Heart right ventricle (tissue), 16 donors: ENCODE measurements around the gene GSTA2. TPM values are rescaled to one million over a fixed set of nuclear protein-coding genes. Genes with fewer than 3 reads are reported as not detected.
A peak's percentile ranks its signal among the peaks of the same experiment; 100 is the strongest.
"Not testable (repeated sequence)": the region's sequence is repeated elsewhere in the genome, so short reads cannot be mapped to it uniquely, and the experiment has no call there.

ENCODE experiments used
- ATAC-seq, 8 donors: fragments of 200-7000 bp; cut with Tn5 transposase; one replicate each; pipeline ENCODE4 v1.9.1; 2020; ENCODE audit warnings: mild to moderate bottlenecking in 8 of 8, moderate library complexity in 8 of 8, moderate number of reproducible peaks in 1 of 8
- DNase-seq, 2 donors: peaks; one replicate each; pipeline ENCODE4 v3.0.0-alpha.2; 2020
- H3K27ac ChIP-seq, 10 donors: fragments of 200-600 bp; sonication (generic) in 2 of 10; one replicate each; pipeline versions ENCODE4 v1.5.0 to v1.8.0; 2020 to 2022; ENCODE audit warnings: mild to moderate bottlenecking in 3 of 10
- H3K27me3 ChIP-seq, 7 donors: fragments of 200-600 bp; one replicate each; pipeline ENCODE4 v1.8.0; 2021 to 2022; ENCODE audit warnings: mild to moderate bottlenecking in 2 of 7
- H3K36me3 ChIP-seq, 9 donors: fragments of 200-600 bp; sonication (generic) in 1 of 9; one replicate each; pipeline versions ENCODE4 v1.5.0 to v1.8.0; 2020 to 2022; ENCODE audit warnings: mild to moderate bottlenecking in 2 of 9
- H3K4me1 ChIP-seq, 9 donors: fragments of 200-600 bp; sonication (generic) in 1 of 9; one replicate each; pipeline versions ENCODE4 v1.5.0 to v1.8.0; 2020 to 2022; ENCODE audit warnings: mild to moderate bottlenecking in 4 of 9
- H3K4me3 ChIP-seq, 10 donors: fragments of 200-600 bp; sonication (generic) in 2 of 10; one replicate each; pipeline versions ENCODE4 v1.5.0 to v1.8.0; 2020 to 2022; ENCODE audit warnings: mild to moderate bottlenecking in 7 of 10, moderate library complexity in 2 of 10
- H3K9me3 ChIP-seq, 11 donors: fragments of 200-600 bp in 10 of 11; sonication (generic) in 2 of 11; one replicate each; pipeline versions ENCODE4 v1.5.0 to v1.8.0; 2013 to 2022; ENCODE audit warnings: mild to moderate bottlenecking in 2 of 11, control low read depth in 1 of 11, moderate library complexity in 1 of 11
- CTCF ChIP-seq, 9 donors: fragments of 200-600 bp; sonication (generic) in 2 of 9; IDR thresholded peaks; one replicate each; pipeline versions ENCODE4 v1.5.0 to v1.8.0; 2021 to 2022; ENCODE audit warnings: antibody characterized with exemption in 9 of 9, mild to moderate bottlenecking in 5 of 9, moderate library complexity in 1 of 9
- WGBS, 2 donors: extraction: QIAGEN DNeasy Blood & Tissue Kit; methylation state at CpG; one replicate each; pipeline ENCODE4 v1.1.7; 2013; ENCODE audit warnings: inconsistent platforms in 1 of 2; 5-methylcytosine and 5-hydroxymethylcytosine counted together
- intact Hi-C, 10 donors: fragments of 100-400 bp; cut with DNase I; formaldehyde crosslinking; loops; one replicate each; pipeline versions ENCODE4 v1.11.1 to v1.14.2; 2022
- polyA plus RNA-seq, 2 donors: library from polyadenylated mRNA; stranded (reverse); fragments of 200-250 nt; gene quantifications; one replicate each; pipeline ENCODE4 v1.2.3, GENCODE V29; 2013
- total RNA-seq, 10 donors: library from RNA; stranded (reverse); fragmentation: NEBNext Ultra II Directional in 3 of 10; extraction: Animal tissue kit (Norgen Biotek cat#: 25700) in 3 of 10; gene quantifications; one replicate each; pipeline versions ENCODE4 v1.2.1 to v1.2.4, GENCODE V29; 2021 to 2023
- donor health status: Arrhythmogenic right ventricular cardiomyopathy.
- donor health status: ischemic (EF 13 %, LVEDD 7.1; RV severe dilation, severe dysfunction).
- donor health status: healthy with polysubstance abuse.
- donor health status: DM: no; HTN: yes; CAD: no.
- donor health status: DM: no; HTN: no; CAD: no.
- donor health status: ischemic (EF 25% LVEDD 6.9; RV normal size, moderate dysfunction).
- donor health status: ischemic (EF 25% LVEDD 5.7; RV mildly dilated, moderate dysfunction).
- donor health status: healthy.
- donor health status: DM: yes; HTN: yes; CAD: no.
- donor health status: Ischemic cardiomyopathy.
- donor health status: ischemic (EF 35%, LVEDD 5.7; RV mildly dilated, moderate dysfunction).
- donor health status: nonischemic (EF 11% LVEDD 7.7; RV severe dilation, severe dysfunction).
- donor health status: DM: yes; HTN: yes; CAD: no.
- donor health status: PGD.
- donor health status: ischemic (EF 29% LVEDD 5.4; RV normal size, mild dysfunction).
- donor health status: nonischemic (EF 23%, LVEDD 6.1; RV moderate dilation, normal function).

GSTA2 gene
- total and polyA plus RNA-seq, 12 donors = not detected

GRCh38 chr6:52787917-52788316 lies 24.6 kb upstream of the GSTA2 start:
- WGBS, 2 donors = 47 to 55% methylated on average over 3 of the region's 3 CpGs
- DNase-seq (no peak), ATAC-seq (no peak)
- H3K27me3 ChIP-seq = peaks cover 0 to 4% (median 0%) of the 10 kb centered on the region in 7 donors
- no peak for TF ChIP-seq CTCF (IDR thresholded peaks at IDR 0.05)
- no peak overlapping the region for H3K27ac ChIP-seq
- H3K36me3 ChIP-seq = no peaks in the 10 kb centered on the region
- intact Hi-C loops = loop anchor here in 3 of 10 donors (5.0 kb wide), 1 partner anchor 39 kb away; no protein-coding TSS in a partner anchor
- H3K9me3 ChIP-seq = peaks cover 0 to 7% (median 0%) of the 10 kb centered on the region in 11 donors
- no peaks in the 10 kb centered on the region for H3K4me1 ChIP-seq
- no peak overlapping the region for H3K4me3 ChIP-seq

DNA sequence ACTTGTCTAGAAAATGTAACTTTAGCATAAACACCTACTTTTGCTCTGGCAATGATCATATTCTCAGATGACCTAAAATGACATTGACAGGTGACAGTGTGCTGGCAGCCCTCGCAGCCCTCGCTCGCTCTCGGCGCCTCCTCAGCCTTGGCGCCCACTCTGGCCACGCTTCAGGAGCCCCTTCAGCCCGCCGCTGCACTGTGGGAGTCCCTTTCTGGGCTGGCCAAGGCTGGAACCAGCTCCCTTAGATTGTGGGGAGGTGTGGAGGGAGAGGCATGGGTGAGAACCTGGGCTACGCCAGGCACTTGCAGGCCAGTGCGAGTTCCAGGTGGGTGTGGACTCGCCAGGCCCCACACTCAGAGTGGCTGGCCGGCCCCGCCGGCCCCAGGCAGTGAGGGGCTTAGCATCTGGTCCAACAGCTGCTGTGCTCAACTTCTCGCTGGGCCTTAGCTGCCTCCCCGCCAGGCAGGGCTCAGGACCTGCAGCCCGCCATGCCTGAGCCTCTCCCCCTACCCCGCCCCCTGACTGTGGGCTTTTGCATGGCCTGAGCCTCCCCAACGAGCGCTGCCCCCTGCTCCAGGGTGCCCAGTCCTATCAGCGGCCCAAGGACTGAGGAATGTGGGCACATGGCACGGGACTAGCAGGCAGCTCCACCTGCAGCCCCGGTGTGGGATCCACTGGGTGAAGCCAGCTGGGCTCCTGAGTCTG lies 23.1 kb upstream of the GSTA2 start:
- intact Hi-C loops = loop anchor here in 3 of 10 donors (5.0 kb wide), 1 partner anchor 41 kb away; no protein-coding TSS in a partner anchor
- Histone ChIP-seq H3K36me3 (no peaks in the 10 kb centered on the region), H3K4me3 (no peak overlapping the region), H3K27me3 (peaks cover 0 to 4% (median 0%) of the 10 kb centered on the region in 7 donors), H3K27ac (no peak overlapping the region), H3K9me3 (no peaks in the 10 kb centered on the region), H3K4me1 (no peaks in the 10 kb centered on the region)
- TF ChIP-seq CTCF (IDR thresholded peaks at IDR 0.05) = no peak
- ATAC-seq (peak in 1 of 8 donors; percentile 41), DNase-seq (no peak)
- 88 to 91% methylated on average over 22 to 24 of the region's 24 CpGs for WGBS, 2 donors

DNA sequence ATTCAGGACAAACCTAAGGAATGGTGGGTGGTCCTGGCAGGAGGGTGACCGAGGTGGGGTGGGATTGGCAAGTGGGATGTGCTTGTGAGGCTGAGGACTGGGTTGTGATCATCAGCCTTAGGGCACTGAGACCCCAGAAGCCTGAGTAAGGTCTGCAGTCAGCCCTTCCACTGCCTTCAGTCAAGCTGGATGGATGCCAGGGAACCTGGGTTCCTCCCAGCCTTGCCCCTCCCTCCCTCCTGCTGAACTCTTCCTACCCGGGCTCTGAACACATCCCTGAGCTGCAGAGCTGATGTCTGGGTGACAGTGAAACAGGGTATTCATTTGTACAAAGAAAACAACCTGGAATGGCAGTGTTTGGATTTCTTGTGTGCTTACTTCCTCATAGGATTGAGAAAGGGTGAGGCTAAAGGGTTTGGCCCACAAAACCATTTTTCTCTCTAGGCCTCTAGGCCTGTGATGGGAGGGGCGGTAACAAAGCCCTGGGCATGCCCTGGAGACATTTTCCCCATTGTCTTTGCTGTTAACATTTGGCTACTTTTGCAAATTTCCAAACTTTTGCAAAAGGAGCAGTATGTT lies 19.5 kb upstream of the GSTA2 start:
- H3K36me3 ChIP-seq, H3K27ac ChIP-seq, DNase-seq, H3K4me1 ChIP-seq, H3K4me3 ChIP-seq, ATAC-seq, H3K9me3 ChIP-seq, intact Hi-C loops: not testable (repeated sequence)
- 29 to 53% methylated on average over 3 of the region's 3 CpGs for WGBS, 2 donors
- peaks cover 0 to 12% (median 0%) of the 10 kb centered on the region in 7 donors for H3K27me3 ChIP-seq

DNA sequence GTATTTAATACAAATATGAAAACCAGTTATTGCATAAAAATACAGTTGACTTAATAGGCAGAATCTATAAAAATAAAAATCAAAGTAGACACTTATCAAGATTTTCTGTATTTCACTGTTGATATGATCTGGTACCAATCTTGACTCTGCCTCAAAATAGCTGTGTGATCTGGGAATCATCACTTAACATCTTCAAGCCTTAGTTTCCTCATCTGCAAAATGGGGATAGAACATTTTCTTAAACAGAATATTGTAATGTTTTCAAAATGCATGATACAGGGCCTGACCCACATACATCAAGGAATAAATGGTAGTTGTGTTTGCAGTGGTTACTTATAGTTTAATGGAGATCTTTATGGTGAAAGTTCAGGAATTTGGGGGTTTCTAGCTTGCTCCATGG lies 18.9 kb upstream of the GSTA2 start:
- ATAC-seq, DNase-seq, intact Hi-C loops, H3K9me3 ChIP-seq, H3K36me3 ChIP-seq, H3K4me1 ChIP-seq, H3K27ac ChIP-seq, H3K4me3 ChIP-seq: not testable (repeated sequence)
- H3K27me3 ChIP-seq = peaks cover 0 to 12% (median under 1%) of the 10 kb centered on the region in 7 donors

DNA sequence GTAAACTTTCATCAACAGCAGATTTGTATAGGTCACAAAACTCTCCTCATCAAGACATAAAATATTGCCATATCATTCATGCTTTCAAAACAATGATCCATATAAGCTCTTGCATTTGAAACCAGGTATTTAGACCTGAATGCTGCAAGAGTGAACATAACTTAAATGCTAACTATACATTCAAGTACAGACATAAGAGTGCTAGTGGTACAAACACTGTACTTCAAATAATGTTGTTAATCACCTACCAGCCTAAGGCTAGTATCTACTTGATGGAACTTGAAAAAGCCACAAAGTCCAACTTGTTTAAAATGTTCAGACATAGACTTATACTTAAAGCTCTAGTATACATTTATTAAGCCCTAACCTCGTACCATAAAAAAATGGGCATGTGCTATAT lies 16.0 kb upstream of the GSTA2 start:
- no peak for TF ChIP-seq CTCF (IDR thresholded peaks at IDR 0.05)
- H3K27ac ChIP-seq = no peak overlapping the region
- WGBS, 2 donors = 34 to 47% methylated on average over 1 of the region's 1 CpG
- H3K36me3 ChIP-seq = no peaks in the 10 kb centered on the region
- ATAC-seq (no peak), DNase-seq (no peak)
- H3K27me3 ChIP-seq = peaks cover 0 to 12% (median 0%) of the 10 kb centered on the region in 7 donors
- no peaks in the 10 kb centered on the region for H3K4me1 ChIP-seq
- intact Hi-C loops = no loop called here
- H3K9me3 ChIP-seq = no peaks in the 10 kb centered on the region
- no peak overlapping the region for H3K4me3 ChIP-seq

DNA sequence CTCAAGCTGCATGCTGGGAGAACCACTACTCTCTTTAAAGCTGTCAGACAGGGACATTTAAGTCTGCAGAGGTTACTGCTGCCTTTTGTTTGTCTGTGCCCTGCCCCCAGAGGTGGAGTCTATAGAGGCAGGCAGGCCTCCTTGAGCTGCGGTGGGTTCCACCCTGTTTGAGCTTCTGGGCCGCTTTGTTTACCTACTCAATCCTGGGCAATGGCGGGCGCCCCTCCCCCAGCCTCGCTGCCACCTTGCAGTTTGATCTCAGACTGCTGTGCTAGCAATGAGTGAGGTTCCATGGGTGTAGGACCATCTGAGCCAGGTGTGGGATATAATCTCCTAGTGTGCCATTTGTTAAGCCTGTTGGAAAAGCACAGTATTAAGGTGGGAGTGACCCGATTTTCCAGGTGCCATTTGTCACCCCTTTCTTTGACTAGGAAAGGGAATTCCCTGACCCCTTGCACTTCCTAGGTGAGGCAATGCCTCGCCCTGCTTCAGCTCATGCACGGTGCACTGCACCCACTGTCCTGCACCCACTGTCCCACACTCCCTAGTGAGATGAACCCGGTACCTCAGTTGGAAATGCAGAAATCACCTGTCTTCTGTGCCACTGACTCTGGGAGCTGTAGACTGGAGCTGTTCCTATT lies 13.6 kb upstream of the GSTA2 start:
- intact Hi-C loops, ATAC-seq, H3K36me3 ChIP-seq, H3K9me3 ChIP-seq, DNase-seq, H3K4me3 ChIP-seq, H3K27ac ChIP-seq, H3K4me1 ChIP-seq: not testable (repeated sequence)
- H3K27me3 ChIP-seq = peaks cover 0 to 12% (median 0%) of the 10 kb centered on the region in 7 donors
- 88% methylated on average over 9 of the region's 9 CpGs for WGBS, 2 donors

DNA sequence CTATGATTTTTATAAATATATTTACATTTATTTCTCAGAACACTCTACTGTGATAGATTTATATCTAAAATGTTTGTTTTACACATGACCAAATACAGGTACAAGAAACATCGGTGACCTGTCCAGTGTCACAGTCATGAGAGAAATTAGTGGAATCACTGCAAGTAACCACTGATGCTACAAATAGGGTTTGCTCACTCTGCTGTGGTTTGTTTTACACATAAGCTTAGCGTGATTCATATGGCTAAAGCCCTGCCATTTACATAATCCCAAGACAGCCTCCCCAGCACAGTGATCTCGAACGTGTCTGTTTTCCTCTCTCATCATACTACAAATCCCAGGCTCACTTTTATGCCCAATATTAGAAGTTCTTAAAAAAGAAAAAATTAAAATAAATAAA lies 6.1 kb upstream of the GSTA2 start:
- intact Hi-C loops, H3K4me1 ChIP-seq, H3K36me3 ChIP-seq, H3K27ac ChIP-seq, DNase-seq, H3K9me3 ChIP-seq, H3K27me3 ChIP-seq, H3K4me3 ChIP-seq, ATAC-seq: not testable (repeated sequence)
- WGBS, 2 donors = 73 to 77% methylated on average over 4 of the region's 4 CpGs

DNA sequence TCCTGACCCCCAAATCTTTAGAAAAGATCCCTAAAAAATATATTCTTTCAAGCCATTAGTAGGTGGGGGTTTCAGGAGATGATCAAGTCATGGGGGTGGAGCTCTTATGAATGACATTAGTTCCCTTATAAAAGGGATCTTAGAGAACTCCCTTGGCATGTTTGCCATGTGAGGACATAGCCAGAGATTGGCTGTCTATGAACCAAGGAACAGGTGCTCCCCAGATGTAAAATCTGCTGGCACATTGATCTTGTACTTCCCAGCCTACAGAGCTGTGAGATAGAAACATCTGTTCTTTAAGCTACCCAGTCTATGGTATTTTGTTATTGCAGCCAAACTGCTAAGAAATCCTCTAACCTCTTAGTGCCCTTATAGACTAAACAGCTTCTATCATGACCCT lies 4.4 kb upstream of the GSTA2 start:
- H3K27me3 ChIP-seq, DNase-seq, H3K4me3 ChIP-seq, H3K27ac ChIP-seq, H3K9me3 ChIP-seq, H3K36me3 ChIP-seq, H3K4me1 ChIP-seq, ATAC-seq, intact Hi-C loops: not testable (repeated sequence)
